ENCODE data around the gene SEMA4G. TPM values are rescaled to one million over a fixed set of nuclear protein-coding genes. Genes with fewer than 3 reads are reported as not detected.

Gene SEMA4G
- total and polyA plus RNA-seq, 2 experiments from 2014 or later: 5.3 to 8.5 TPM

DNA sequence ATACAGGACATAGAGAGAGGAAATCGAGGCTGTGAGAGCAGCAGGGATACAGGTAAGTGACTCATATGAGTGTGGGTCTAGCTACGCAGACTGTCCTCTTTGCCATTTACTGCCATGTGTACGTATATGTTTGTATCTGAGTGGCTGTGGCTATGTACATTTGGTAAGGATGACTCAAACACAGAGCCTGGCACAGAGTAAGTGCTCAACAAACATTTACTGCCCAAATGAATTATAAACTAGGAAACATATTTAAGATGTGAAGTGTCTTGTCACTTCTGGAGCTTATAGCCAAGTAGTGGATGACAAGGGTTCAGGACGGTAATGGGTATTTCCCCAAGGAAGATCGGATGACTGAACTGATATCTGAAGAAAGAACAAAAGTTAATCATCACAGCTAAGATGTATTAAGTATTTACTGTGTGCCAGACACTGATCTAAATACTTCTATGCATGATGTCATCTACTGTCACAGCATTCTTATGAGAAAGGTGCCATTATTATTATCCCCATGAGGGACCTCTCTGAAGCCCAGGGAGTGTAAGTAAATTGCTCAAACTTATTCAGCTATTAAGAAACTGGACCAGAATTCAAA is 12.0 kb downstream of the SEMA4G start (continued):
- TF ChIP-seq EZH2 (IDR thresholded peaks at IDR 0.05; ENCODE audit: low read depth, unreplicated experiment): no peak
- TF ChIP-seq EZH2phosphoT487 (IDR thresholded peaks at IDR 0.05; ENCODE audit: unreplicated experiment): no peak
- TF ChIP-seq POLR2AphosphoS5 (IDR thresholded peaks at IDR 0.05; ENCODE audit: low read depth): no peak

DNA sequence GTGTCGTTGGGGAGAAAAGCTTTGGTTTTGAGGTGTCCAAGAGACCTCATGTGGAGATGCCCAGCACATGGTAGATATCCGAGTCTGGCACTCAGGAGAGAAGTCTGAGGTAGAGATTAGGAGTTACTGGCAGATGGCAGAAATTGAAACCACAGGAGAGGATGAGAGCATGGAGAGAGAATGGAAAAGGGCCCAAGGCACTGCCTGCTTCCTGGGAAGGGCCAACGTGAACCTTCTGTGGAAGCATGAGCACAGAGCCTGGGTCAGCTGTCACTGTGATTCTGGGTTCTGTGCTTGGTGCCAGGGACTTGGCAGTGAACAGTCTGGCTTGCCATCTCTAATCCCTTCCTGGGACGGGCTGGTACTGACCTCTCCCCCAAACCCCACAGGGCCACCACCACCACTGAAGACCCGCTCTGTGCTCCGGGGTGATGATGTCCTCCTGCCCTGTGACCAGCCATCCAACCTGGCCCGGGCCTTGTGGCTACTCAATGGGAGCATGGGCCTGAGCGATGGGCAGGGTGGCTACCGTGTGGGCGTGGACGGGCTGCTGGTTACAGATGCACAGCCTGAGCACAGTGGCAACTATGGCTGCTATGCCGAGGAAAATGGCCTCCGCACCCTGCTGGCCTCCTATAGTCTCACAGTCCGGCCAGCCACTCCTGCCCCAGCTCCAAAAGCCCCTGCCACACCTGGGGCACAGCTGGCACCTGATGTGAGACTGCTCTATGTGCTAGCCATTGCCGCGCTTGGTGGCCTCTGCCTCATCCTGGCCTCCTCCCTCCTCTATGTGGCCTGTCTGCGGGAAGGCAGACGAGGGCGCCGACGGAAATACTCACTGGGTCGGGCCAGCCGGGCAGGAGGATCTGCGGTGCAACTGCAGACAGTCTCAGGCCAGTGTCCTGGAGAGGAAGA is 13.9 kb downstream of the SEMA4G start:
- no peaks in the 10 kb centered on the region for H3K4me1 ChIP-seq (ENCODE audit: insufficient read depth)
- H3K79me2 ChIP-seq (replicated peaks; ENCODE audit: insufficient read depth): peaks cover 20% of the 10 kb centered on the region
- Mint-ChIP-seq H3K4me3 (no peak overlapping the region; the same call in 2 of the 3 replicates), H3K27ac (no peak overlapping the region), H3K9me3 (peaks cover 2% of the 10 kb centered on the region; the same call in 1 of the 3 replicates), H3K4me1 (peaks cover 12% of the 10 kb centered on the region), H3K27me3 (ENCODE audit: insufficient read depth, low read depth, poor library complexity) (peaks cover 19% of the 10 kb centered on the region), H3K36me3 (ENCODE audit: low read depth) (peaks cover 11% of the 10 kb centered on the region)
- peaks cover 7% of the 10 kb centered on the region; the same call in 1 of the 2 replicates for H3F3A ChIP-seq (replicated peaks; ENCODE audit: low read depth)
- no peak overlapping the region for H3K4me2 ChIP-seq
- no peak for DNase-seq (ENCODE audit: low spot score)
- no peak for ATAC-seq
- no peaks in the 10 kb centered on the region for H3K27me3 ChIP-seq (ENCODE audit: insufficient read depth)
- no peak overlapping the region for H2AFZ ChIP-seq
- no peak overlapping the region for H3K4me3 ChIP-seq
- H3K27ac ChIP-seq (ENCODE audit: low read depth): no peak overlapping the region
- peaks cover 10% of the 10 kb centered on the region; the same call in 1 of the 2 replicates for H4K20me1 ChIP-seq (replicated peaks; ENCODE audit: insufficient read depth)
- no peaks in the 10 kb centered on the region for H3K36me3 ChIP-seq (ENCODE audit: insufficient read depth)
- no peaks in the 10 kb centered on the region for H3K9me2 ChIP-seq (ENCODE audit: insufficient read depth)
- no peak for TF ChIP-seq JUNB (IDR thresholded peaks at IDR 0.05; ENCODE audit: unreplicated experiment)
- no peak for TF ChIP-seq EZH2 (IDR thresholded peaks at IDR 0.05; ENCODE audit: low read depth, unreplicated experiment)
- TF ChIP-seq CREB1 (CRISPR knock-in tag; IDR thresholded peaks at IDR 0.05; ENCODE audit: low read depth): no peak
- no peak for TF ChIP-seq ZNF114 (CRISPR knock-in tag; IDR thresholded peaks at IDR 0.05)
- no peak for TF ChIP-seq NANOG (IDR thresholded peaks at IDR 0.05; ENCODE audit: borderline replicate concordance)
- no peak for TF ChIP-seq POLR2AphosphoS5 (IDR thresholded peaks at IDR 0.05; ENCODE audit: low read depth)
- no peak for TF ChIP-seq STAT1 (IDR thresholded peaks at IDR 0.05; ENCODE audit: unreplicated experiment)
- TF ChIP-seq, protein P1, sequence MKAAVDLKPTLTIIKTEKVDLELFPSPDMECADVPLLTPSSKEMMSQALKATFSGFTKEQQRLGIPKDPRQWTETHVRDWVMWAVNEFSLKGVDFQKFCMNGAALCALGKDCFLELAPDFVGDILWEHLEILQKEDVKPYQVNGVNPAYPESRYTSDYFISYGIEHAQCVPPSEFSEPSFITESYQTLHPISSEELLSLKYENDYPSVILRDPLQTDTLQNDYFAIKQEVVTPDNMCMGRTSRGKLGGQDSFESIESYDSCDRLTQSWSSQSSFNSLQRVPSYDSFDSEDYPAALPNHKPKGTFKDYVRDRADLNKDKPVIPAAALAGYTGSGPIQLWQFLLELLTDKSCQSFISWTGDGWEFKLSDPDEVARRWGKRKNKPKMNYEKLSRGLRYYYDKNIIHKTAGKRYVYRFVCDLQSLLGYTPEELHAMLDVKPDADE (IDR thresholded peaks at IDR 0.05): no peak
- TF ChIP-seq EZH2phosphoT487 (IDR thresholded peaks at IDR 0.05; ENCODE audit: unreplicated experiment): no peak
- TF ChIP-seq, protein P2, sequence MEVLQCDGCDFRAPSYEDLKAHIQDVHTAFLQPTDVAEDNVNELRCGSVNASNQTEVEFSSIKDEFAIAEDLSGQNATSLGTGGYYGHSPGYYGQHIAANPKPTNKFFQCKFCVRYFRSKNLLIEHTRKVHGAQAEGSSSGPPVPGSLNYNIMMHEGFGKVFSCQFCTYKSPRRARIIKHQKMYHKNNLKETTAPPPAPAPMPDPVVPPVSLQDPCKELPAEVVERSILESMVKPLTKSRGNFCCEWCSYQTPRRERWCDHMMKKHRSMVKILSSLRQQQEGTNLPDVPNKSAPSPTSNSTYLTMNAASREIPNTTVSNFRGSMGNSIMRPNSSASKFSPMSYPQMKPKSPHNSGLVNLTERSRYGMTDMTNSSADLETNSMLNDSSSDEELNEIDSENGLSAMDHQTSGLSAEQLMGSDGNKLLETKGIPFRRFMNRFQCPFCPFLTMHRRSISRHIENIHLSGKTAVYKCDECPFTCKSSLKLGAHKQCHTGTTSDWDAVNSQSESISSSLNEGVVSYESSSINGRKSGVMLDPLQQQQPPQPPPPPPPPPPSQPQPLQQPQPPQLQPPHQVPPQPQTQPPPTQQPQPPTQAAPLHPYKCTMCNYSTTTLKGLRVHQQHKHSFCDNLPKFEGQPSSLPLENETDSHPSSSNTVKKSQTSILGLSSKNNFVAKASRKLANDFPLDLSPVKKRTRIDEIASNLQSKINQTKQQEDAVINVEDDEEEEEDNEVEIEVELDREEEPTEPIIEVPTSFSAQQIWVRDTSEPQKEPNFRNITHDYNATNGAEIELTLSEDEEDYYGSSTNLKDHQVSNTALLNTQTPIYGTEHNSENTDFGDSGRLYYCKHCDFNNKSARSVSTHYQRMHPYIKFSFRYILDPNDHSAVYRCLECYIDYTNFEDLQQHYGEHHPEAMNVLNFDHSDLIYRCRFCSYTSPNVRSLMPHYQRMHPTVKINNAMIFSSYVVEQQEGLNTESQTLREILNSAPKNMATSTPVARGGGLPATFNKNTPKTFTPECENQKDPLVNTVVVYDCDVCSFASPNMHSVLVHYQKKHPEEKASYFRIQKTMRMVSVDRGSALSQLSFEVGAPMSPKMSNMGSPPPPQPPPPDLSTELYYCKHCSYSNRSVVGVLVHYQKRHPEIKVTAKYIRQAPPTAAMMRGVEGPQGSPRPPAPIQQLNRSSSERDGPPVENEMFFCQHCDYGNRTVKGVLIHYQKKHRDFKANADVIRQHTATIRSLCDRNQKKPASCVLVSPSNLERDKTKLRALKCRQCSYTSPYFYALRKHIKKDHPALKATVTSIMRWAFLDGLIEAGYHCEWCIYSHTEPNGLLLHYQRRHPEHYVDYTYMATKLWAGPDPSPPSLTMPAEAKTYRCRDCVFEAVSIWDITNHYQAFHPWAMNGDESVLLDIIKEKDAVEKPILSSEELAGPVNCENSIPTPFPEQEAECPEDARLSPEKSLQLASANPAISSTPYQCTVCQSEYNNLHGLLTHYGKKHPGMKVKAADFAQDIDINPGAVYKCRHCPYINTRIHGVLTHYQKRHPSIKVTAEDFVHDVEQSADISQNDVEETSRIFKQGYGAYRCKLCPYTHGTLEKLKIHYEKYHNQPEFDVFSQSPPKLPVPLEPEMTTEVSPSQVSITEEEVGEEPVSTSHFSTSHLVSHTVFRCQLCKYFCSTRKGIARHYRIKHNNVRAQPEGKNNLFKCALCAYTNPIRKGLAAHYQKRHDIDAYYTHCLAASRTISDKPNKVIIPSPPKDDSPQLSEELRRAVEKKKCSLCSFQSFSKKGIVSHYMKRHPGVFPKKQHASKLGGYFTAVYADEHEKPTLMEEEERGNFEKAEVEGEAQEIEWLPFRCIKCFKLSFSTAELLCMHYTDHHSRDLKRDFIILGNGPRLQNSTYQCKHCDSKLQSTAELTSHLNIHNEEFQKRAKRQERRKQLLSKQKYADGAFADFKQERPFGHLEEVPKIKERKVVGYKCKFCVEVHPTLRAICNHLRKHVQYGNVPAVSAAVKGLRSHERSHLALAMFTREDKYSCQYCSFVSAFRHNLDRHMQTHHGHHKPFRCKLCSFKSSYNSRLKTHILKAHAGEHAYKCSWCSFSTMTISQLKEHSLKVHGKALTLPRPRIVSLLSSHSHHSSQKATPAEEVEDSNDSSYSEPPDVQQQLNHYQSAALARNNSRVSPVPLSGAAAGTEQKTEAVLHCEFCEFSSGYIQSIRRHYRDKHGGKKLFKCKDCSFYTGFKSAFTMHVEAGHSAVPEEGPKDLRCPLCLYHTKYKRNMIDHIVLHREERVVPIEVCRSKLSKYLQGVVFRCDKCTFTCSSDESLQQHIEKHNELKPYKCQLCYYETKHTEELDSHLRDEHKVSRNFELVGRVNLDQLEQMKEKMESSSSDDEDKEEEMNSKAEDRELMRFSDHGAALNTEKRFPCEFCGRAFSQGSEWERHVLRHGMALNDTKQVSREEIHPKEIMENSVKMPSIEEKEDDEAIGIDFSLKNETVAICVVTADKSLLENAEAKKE (CRISPR knock-in tag; IDR thresholded peaks at IDR 0.05): no peak
- TF ChIP-seq ZNF331 (CRISPR knock-in tag; IDR thresholded peaks at IDR 0.05; ENCODE audit: low read depth): no peak
- TF ChIP-seq, protein P3, sequence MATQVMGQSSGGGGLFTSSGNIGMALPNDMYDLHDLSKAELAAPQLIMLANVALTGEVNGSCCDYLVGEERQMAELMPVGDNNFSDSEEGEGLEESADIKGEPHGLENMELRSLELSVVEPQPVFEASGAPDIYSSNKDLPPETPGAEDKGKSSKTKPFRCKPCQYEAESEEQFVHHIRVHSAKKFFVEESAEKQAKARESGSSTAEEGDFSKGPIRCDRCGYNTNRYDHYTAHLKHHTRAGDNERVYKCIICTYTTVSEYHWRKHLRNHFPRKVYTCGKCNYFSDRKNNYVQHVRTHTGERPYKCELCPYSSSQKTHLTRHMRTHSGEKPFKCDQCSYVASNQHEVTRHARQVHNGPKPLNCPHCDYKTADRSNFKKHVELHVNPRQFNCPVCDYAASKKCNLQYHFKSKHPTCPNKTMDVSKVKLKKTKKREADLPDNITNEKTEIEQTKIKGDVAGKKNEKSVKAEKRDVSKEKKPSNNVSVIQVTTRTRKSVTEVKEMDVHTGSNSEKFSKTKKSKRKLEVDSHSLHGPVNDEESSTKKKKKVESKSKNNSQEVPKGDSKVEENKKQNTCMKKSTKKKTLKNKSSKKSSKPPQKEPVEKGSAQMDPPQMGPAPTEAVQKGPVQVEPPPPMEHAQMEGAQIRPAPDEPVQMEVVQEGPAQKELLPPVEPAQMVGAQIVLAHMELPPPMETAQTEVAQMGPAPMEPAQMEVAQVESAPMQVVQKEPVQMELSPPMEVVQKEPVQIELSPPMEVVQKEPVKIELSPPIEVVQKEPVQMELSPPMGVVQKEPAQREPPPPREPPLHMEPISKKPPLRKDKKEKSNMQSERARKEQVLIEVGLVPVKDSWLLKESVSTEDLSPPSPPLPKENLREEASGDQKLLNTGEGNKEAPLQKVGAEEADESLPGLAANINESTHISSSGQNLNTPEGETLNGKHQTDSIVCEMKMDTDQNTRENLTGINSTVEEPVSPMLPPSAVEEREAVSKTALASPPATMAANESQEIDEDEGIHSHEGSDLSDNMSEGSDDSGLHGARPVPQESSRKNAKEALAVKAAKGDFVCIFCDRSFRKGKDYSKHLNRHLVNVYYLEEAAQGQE (IDR thresholded peaks at IDR 0.05; ENCODE audit: unreplicated experiment): no peak
